ENCODE measurements around the gene FRAS1.
"Not testable (repeated sequence)": the region's sequence is repeated elsewhere in the genome, so short reads cannot be mapped to it uniquely, and the experiment has no call there.

FRAS1 gene

DNA sequence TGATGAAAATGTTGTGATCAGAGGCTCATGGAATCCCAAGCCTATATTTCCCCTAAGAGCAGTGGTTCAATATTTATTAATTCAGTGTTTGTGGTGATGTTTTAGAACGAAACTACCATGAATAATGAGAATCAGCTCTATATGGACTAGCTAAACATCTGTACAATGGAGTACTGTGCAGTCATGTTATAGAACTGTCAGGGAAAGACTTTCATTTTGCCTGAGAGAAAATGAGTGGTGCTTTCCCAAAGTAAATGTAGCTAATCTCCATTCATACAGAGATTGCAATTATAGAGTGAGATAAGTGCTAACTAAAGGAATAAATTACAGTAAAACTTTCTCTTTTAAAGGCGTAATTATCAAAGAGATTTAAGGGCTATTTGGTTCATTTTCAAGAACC is 147.1 kb downstream of the FRAS1 start:
- Histone ChIP-seq H3K4me1 (ENCODE audit: control insufficient read depth in 2 of 2, insufficient read depth in 2 of 2, low read length in 2 of 2) (no peaks in the 10 kb centered on the region), H3K36me3 (ENCODE audit: control insufficient read depth in 2 of 2, insufficient read depth in 2 of 2, low read length in 2 of 2) (no peaks in the 10 kb centered on the region), H3K27me3 (ENCODE audit: control insufficient read depth in 2 of 2, insufficient read depth in 2 of 2, low read length in 2 of 2) (no peaks in the 10 kb centered on the region), H3K9ac (ENCODE audit: low read depth in 1 of 2, low read length in 2 of 2) (no peak overlapping the region), H3K27ac (ENCODE audit: low read depth in 2 of 2, low read length in 2 of 2) (no peak overlapping the region), H3K9me3 (ENCODE audit: control insufficient read depth in 2 of 2, low read length in 2 of 2) (no peaks in the 10 kb centered on the region), H3K4me3 (ENCODE audit: low read length in 2 of 2) (no peak overlapping the region)

DNA sequence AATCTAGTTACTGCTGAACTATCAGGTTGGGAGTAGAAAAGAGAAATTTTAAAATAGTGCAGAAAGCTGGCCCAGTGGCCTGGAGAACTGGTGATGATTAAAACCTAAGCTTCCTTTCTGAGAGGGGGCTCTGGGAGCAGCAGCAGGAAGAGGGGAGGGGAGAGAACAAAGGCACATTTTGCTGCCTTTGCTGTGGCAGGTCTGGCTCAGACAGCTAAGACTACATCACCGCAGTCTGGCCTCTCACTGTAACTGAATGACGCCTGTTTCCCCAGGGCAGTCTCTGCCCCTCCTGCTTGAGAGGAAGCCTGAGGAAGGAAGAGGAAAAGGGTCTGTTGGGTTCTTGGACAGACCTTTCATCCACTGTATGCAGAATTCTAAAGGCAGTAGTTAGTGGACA is 148.5 kb downstream of the FRAS1 start:
- no peak overlapping the region for H3K4me3 ChIP-seq (ENCODE audit: low read length in 2 of 2)
- no peak overlapping the region for H3K9ac ChIP-seq (ENCODE audit: low read depth in 1 of 2, low read length in 2 of 2)
- no peaks in the 10 kb centered on the region for H3K9me3 ChIP-seq (ENCODE audit: control insufficient read depth in 2 of 2, low read length in 2 of 2)
- no peaks in the 10 kb centered on the region for H3K4me1 ChIP-seq (ENCODE audit: control insufficient read depth in 2 of 2, insufficient read depth in 2 of 2, low read length in 2 of 2)
- no peaks in the 10 kb centered on the region for H3K36me3 ChIP-seq (ENCODE audit: control insufficient read depth in 2 of 2, insufficient read depth in 2 of 2, low read length in 2 of 2)
- H3K27ac ChIP-seq (ENCODE audit: low read depth in 2 of 2, low read length in 2 of 2) = no peak overlapping the region
- H3K27me3 ChIP-seq (ENCODE audit: control insufficient read depth in 2 of 2, insufficient read depth in 2 of 2, low read length in 2 of 2) = no peaks in the 10 kb centered on the region

DNA sequence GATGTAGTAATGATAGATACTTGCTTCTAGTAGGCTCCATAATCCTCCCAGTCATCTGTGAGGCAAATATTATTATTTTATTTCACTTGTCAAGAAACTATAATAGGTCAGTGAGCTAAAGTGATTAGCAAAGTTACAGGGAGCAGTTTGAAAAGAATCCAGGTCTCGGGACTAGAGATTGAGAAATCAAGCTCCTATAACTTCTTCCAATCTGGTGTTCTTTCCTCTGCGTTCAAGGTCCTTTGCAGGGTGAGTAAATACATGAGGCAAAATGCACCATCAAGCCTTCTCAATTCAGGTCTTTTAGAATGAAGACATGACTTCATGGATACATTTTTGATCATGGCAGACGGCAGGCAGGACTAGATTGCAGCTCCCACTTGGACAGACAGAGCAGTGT is 150.4 kb downstream of the FRAS1 start:
- H3K4me1 ChIP-seq (ENCODE audit: control insufficient read depth in 2 of 2, insufficient read depth in 2 of 2, low read length in 2 of 2) = no peaks in the 10 kb centered on the region
- H3K36me3 ChIP-seq (ENCODE audit: control insufficient read depth in 2 of 2, insufficient read depth in 2 of 2, low read length in 2 of 2) = no peaks in the 10 kb centered on the region
- H3K27me3 ChIP-seq (ENCODE audit: control insufficient read depth in 2 of 2, insufficient read depth in 2 of 2, low read length in 2 of 2) = no peaks in the 10 kb centered on the region
- H3K27ac ChIP-seq (ENCODE audit: low read depth in 2 of 2, low read length in 2 of 2) = no peak overlapping the region
- H3K9ac ChIP-seq (ENCODE audit: low read depth in 1 of 2, low read length in 2 of 2) = no peak overlapping the region
- H3K9me3 ChIP-seq (ENCODE audit: control insufficient read depth in 2 of 2, low read length in 2 of 2) = no peaks in the 10 kb centered on the region
- no peak overlapping the region for H3K4me3 ChIP-seq (ENCODE audit: low read length in 2 of 2)

DNA sequence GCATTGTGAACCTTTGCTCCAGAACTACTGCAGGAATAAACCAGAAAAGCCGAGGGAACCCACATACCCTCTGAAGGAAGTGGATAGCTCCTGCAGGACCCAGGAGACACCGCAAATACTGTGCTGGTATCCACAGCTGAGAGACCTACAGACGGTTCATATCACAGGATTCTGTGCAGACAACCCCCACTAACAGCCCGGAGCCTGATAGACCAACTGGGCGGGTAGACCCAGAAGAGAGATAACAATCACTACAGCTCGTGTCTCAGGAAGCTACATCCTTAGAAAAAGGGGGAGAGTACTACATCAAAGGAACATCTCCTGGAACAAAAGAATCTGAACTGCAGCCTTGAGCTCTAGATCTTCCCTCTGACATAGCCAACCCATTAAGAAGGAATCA is 150.8 kb downstream of the FRAS1 start:
- no peaks in the 10 kb centered on the region for H3K36me3 ChIP-seq (ENCODE audit: control insufficient read depth in 2 of 2, insufficient read depth in 2 of 2, low read length in 2 of 2)
- H3K9ac ChIP-seq (ENCODE audit: low read depth in 1 of 2, low read length in 2 of 2) = no peak overlapping the region
- H3K27me3 ChIP-seq (ENCODE audit: control insufficient read depth in 2 of 2, insufficient read depth in 2 of 2, low read length in 2 of 2) = no peaks in the 10 kb centered on the region
- no peaks in the 10 kb centered on the region for H3K4me1 ChIP-seq (ENCODE audit: control insufficient read depth in 2 of 2, insufficient read depth in 2 of 2, low read length in 2 of 2)
- no peaks in the 10 kb centered on the region for H3K9me3 ChIP-seq (ENCODE audit: control insufficient read depth in 2 of 2, low read length in 2 of 2)
- H3K4me3 ChIP-seq (ENCODE audit: low read length in 2 of 2) = no peak overlapping the region
- no peak overlapping the region for H3K27ac ChIP-seq (ENCODE audit: low read depth in 2 of 2, low read length in 2 of 2)

DNA sequence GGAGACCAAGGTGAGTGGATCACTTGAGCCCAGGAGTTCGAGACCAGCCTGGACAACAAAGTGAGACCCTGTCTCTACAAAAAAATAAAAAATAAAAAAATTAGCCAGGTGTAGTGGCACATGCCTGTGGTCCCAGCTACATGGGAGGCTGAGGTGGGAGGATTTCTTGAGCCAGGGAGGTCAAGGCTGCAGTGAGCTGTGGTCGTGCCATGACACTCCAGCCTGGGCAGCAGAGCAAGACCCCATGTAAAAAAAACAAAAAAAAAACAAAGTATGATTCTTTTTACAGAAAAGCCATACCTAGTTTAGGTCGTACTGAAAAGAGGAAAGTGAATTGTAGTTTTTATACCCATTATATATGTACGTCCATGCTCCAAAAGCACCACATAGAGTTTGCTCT is 151.8 kb downstream of the FRAS1 start:
- not testable (repeated sequence) for H3K4me1 ChIP-seq (ENCODE audit: control insufficient read depth in 2 of 2, insufficient read depth in 2 of 2, low read length in 2 of 2); H3K36me3 ChIP-seq (ENCODE audit: control insufficient read depth in 2 of 2, insufficient read depth in 2 of 2, low read length in 2 of 2); H3K27ac ChIP-seq (ENCODE audit: low read depth in 2 of 2, low read length in 2 of 2); H3K9me3 ChIP-seq (ENCODE audit: control insufficient read depth in 2 of 2, low read length in 2 of 2); H3K27me3 ChIP-seq (ENCODE audit: control insufficient read depth in 2 of 2, insufficient read depth in 2 of 2, low read length in 2 of 2); H3K4me3 ChIP-seq (ENCODE audit: low read length in 2 of 2); H3K9ac ChIP-seq (ENCODE audit: low read depth in 1 of 2, low read length in 2 of 2)

DNA sequence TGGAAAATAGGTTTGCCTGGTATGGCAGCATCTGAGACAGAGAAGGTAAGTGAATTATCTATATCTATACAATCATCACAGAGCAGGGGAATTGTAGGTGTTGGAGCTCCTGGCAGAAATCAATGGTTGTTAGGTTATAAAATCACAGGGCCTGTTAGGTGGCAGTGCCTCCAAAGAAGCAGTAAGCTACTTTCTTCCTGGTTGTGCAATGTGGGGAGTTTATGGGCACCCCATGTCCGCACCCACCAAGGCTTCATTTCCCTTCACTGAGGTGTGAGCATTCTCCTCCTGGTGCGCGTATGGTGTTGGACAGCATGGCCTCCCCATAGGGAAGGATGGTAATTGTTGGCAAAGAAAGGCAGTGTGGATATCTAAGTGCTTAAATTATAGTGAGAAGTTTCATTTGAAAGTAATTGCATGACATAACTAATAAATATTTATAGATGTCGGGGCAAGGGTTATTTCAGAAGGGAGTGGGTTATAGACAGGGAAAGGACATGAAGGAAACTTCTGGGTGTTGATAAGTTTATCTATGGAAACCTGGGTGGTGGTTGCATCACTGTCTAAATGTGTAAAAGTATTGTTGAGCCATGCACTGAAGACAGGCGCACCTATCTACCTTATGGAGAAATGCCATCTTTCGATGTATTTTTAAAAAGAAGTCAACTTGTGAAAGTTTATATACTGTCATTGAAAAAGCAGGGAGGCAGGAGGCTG is 153.7 kb downstream of the FRAS1 start:
- H3K36me3 ChIP-seq (ENCODE audit: control insufficient read depth in 2 of 2, insufficient read depth in 2 of 2, low read length in 2 of 2) = no peaks in the 10 kb centered on the region
- H3K27ac ChIP-seq (ENCODE audit: low read depth in 2 of 2, low read length in 2 of 2) = no peak overlapping the region
- no peak overlapping the region for H3K9ac ChIP-seq (ENCODE audit: low read depth in 1 of 2, low read length in 2 of 2)
- no peak overlapping the region for H3K4me3 ChIP-seq (ENCODE audit: low read length in 2 of 2)
- H3K4me1 ChIP-seq (ENCODE audit: control insufficient read depth in 2 of 2, insufficient read depth in 2 of 2, low read length in 2 of 2) = no peaks in the 10 kb centered on the region
- no peaks in the 10 kb centered on the region for H3K9me3 ChIP-seq (ENCODE audit: control insufficient read depth in 2 of 2, low read length in 2 of 2)
- H3K27me3 ChIP-seq (ENCODE audit: control insufficient read depth in 2 of 2, insufficient read depth in 2 of 2, low read length in 2 of 2) = no peaks in the 10 kb centered on the region

DNA sequence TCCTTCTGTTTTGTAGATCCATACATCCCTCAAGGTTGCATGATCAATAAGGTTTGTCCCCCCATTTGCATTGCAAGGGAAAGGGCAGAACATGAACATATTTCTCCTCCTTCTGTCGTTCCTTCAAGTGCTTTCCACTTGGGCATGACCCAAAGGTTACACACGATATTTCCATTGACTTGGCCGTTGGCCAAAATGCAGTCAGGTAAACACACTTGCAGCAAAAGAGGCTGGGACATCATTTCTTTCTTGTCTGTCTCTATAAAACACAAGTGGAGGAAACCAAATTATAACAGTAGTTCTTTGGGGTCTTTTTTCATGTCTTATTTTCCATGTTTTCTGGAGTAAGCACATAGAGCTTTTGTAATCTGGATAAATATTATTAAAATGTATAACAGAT is 156.1 kb downstream of the FRAS1 start:
- Histone ChIP-seq H3K36me3 (ENCODE audit: control insufficient read depth in 2 of 2, insufficient read depth in 2 of 2, low read length in 2 of 2) (no peaks in the 10 kb centered on the region), H3K4me1 (ENCODE audit: control insufficient read depth in 2 of 2, insufficient read depth in 2 of 2, low read length in 2 of 2) (no peaks in the 10 kb centered on the region), H3K9ac (ENCODE audit: low read depth in 1 of 2, low read length in 2 of 2) (no peak overlapping the region), H3K27ac (ENCODE audit: low read depth in 2 of 2, low read length in 2 of 2) (no peak overlapping the region), H3K9me3 (ENCODE audit: control insufficient read depth in 2 of 2, low read length in 2 of 2) (no peaks in the 10 kb centered on the region), H3K4me3 (ENCODE audit: low read length in 2 of 2) (no peak overlapping the region), H3K27me3 (ENCODE audit: control insufficient read depth in 2 of 2, insufficient read depth in 2 of 2, low read length in 2 of 2) (no peaks in the 10 kb centered on the region)

DNA sequence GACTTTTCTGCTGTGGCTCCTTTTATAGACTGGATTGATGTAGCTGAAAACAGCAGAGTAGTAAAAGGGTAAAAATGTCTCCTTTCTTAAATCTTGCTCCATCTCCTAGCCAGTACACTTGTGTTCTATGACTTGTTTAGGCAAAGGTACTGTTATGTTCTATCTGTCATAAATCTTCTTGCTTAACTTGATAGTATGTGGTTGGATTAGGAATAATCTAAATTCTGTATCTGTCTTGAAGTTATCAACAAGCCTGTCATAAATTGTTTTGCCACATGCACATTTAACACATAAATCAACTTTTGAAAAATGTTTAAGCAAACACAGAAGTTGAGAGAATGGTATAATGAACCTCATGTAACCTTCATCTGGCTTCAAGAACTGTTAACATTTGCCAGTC is 157.0 kb downstream of the FRAS1 start:
- H3K27ac ChIP-seq (ENCODE audit: low read depth in 2 of 2, low read length in 2 of 2) = no peak overlapping the region
- no peaks in the 10 kb centered on the region for H3K4me1 ChIP-seq (ENCODE audit: control insufficient read depth in 2 of 2, insufficient read depth in 2 of 2, low read length in 2 of 2)
- H3K4me3 ChIP-seq (ENCODE audit: low read length in 2 of 2) = no peak overlapping the region
- H3K9ac ChIP-seq (ENCODE audit: low read depth in 1 of 2, low read length in 2 of 2) = no peak overlapping the region
- no peaks in the 10 kb centered on the region for H3K36me3 ChIP-seq (ENCODE audit: control insufficient read depth in 2 of 2, insufficient read depth in 2 of 2, low read length in 2 of 2)
- no peaks in the 10 kb centered on the region for H3K27me3 ChIP-seq (ENCODE audit: control insufficient read depth in 2 of 2, insufficient read depth in 2 of 2, low read length in 2 of 2)
- no peaks in the 10 kb centered on the region for H3K9me3 ChIP-seq (ENCODE audit: control insufficient read depth in 2 of 2, low read length in 2 of 2)

DNA sequence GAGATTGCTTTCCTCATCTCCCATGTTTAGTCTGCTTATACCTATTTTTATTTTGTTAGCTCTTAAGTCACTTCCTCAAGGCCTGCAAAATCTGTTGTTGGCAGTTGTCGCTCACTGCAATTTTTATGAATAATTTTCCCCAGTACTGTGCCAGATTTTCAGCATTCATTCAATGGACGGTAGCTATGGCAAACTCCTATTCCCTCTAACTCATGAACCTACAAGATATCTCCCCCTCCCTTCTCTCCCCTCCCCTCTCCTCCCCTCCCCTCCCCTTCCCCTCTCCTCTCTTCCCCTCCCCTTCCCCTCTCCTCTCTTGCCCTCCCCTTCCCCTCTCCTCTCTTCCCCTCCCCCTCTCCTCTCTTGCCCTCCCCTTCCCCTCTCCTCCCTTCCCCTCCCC is 160.4 kb downstream of the FRAS1 start:
- Histone ChIP-seq H3K27ac (ENCODE audit: low read depth in 2 of 2, low read length in 2 of 2) (no peak overlapping the region), H3K4me1 (ENCODE audit: control insufficient read depth in 2 of 2, insufficient read depth in 2 of 2, low read length in 2 of 2) (no peaks in the 10 kb centered on the region), H3K9me3 (ENCODE audit: control insufficient read depth in 2 of 2, low read length in 2 of 2) (no peaks in the 10 kb centered on the region), H3K9ac (ENCODE audit: low read depth in 1 of 2, low read length in 2 of 2) (no peak overlapping the region), H3K27me3 (ENCODE audit: control insufficient read depth in 2 of 2, insufficient read depth in 2 of 2, low read length in 2 of 2) (no peaks in the 10 kb centered on the region), H3K4me3 (ENCODE audit: low read length in 2 of 2) (no peak overlapping the region), H3K36me3 (ENCODE audit: control insufficient read depth in 2 of 2, insufficient read depth in 2 of 2, low read length in 2 of 2) (no peaks in the 10 kb centered on the region)

DNA sequence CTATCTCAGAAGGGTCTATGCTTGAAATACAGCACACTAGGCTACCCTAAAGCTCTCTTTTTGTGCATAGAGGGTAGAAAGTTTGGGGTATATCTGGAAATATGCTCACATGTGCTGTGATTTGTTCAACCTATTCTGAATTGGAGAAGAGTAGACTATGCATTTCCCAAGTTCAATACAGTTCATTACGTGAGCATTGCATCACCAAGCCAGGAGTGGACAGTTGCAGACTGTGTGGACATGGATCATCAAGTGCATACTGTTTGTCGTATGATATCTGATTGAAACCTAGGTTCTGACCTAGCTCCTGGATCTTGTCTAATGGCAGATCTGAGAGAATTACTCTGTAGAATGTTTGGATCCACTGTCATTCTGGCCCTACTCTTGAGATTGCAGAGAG is 161.1 kb downstream of the FRAS1 start:
- Histone ChIP-seq H3K36me3 (ENCODE audit: control insufficient read depth in 2 of 2, insufficient read depth in 2 of 2, low read length in 2 of 2) (no peaks in the 10 kb centered on the region), H3K4me1 (ENCODE audit: control insufficient read depth in 2 of 2, insufficient read depth in 2 of 2, low read length in 2 of 2) (no peaks in the 10 kb centered on the region), H3K4me3 (ENCODE audit: low read length in 2 of 2) (no peak overlapping the region)

DNA sequence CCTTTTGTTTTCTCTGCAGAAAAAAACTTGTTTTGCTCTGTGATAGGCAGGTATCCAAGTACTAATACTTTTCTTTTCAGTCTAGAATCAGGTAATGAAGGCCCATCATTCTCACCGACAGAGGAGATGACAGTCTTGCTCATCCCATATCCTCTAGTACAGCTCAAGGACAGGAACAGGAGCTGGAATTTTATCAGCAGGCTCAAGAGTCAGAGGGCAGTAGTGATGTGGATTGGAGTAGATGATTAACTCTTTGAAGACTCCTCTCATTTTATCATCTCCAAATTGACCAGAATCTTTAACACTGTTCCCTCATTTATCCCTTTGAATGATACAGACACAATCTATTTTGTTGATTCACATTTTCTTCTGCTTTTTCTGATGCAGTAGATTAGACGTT is 162.7 kb downstream of the FRAS1 start:
- Histone ChIP-seq H3K27me3 (ENCODE audit: control insufficient read depth in 2 of 2, insufficient read depth in 2 of 2, low read length in 2 of 2) (no peaks in the 10 kb centered on the region), H3K9me3 (ENCODE audit: control insufficient read depth in 2 of 2, low read length in 2 of 2) (no peaks in the 10 kb centered on the region), H3K27ac (ENCODE audit: low read depth in 2 of 2, low read length in 2 of 2) (no peak overlapping the region), H3K4me1 (ENCODE audit: control insufficient read depth in 2 of 2, insufficient read depth in 2 of 2, low read length in 2 of 2) (no peaks in the 10 kb centered on the region), H3K9ac (ENCODE audit: low read depth in 1 of 2, low read length in 2 of 2) (no peak overlapping the region), H3K36me3 (ENCODE audit: control insufficient read depth in 2 of 2, insufficient read depth in 2 of 2, low read length in 2 of 2) (no peaks in the 10 kb centered on the region), H3K4me3 (ENCODE audit: low read length in 2 of 2) (no peak overlapping the region)

More for the DNA sequence above, 161.1 kb downstream of the FRAS1 start:
- Histone ChIP-seq H3K27me3 (ENCODE audit: control insufficient read depth in 2 of 2, insufficient read depth in 2 of 2, low read length in 2 of 2) (no peaks in the 10 kb centered on the region), H3K9ac (ENCODE audit: low read depth in 1 of 2, low read length in 2 of 2) (no peak overlapping the region), H3K9me3 (ENCODE audit: control insufficient read depth in 2 of 2, low read length in 2 of 2) (no peaks in the 10 kb centered on the region), H3K27ac (ENCODE audit: low read depth in 2 of 2, low read length in 2 of 2) (no peak overlapping the region)
